K562 (cell line): ENCODE results near the gene SIRT3. TPM values are rescaled to one million over a fixed set of nuclear protein-coding genes. Genes with fewer than 3 reads are reported as not detected.

Source experiments
- BMI1 ChIP-seq: fragments of 150-350 bp; IDR thresholded peaks from 2 replicates; pipeline ENCODE4 v1.6.1; 2014; ENCODE audit warnings: low read length
- RBBP5 ChIP-seq: fragments of 200-600 bp; sonication (generic); IDR thresholded peaks from 2 replicates; pipeline ENCODE4 v1.6.1; 2012; ENCODE audit warnings: borderline replicate concordance, mild to moderate bottlenecking, low read length, control low read depth, inconsistent platforms; ENCODE audit not compliant: insufficient read depth, poor library complexity, severe bottlenecking
- SIN3B ChIP-seq: fragments of 450-650 bp; IDR thresholded peaks from 2 replicates; pipeline ENCODE4 v1.6.1; 2017; ENCODE audit warnings: low read depth, mild to moderate bottlenecking, moderate library complexity
- STAT5A ChIP-seq: IDR thresholded peaks from 2 replicates; pipeline ENCODE4 v1.6.1; 2012; ENCODE audit warnings: low read length, inconsistent platforms, borderline replicate concordance
- ZFP1 ChIP-seq: fragments of 450-650 bp; formaldehyde crosslinking; IDR thresholded peaks from 2 replicates; pipeline ENCODE4 v1.4.0; 2020; ENCODE audit warnings: mild to moderate bottlenecking, mixed read lengths
- ZNF121 ChIP-seq: sonication (generic); formaldehyde crosslinking; conservative IDR thresholded peaks from 2 replicates; pipeline ENCODE4 v1.8.0; 2022; ENCODE audit warnings: missing genetic modification reagents
- ZNF133 ChIP-seq: fragments of 250-450 bp; sonication (Bioruptor Pico); IDR thresholded peaks from 2 replicates; pipeline ENCODE4 v1.4.0; 2020; ENCODE audit warnings: mild to moderate bottlenecking
- ZNF274 ChIP-seq: IDR thresholded peaks from 2 replicates; pipeline ENCODE4 v1.6.1; 2011; ENCODE audit warnings: low read depth, mild to moderate bottlenecking, low read length, moderate library complexity, borderline replicate concordance
- ZNF347 ChIP-seq: fragments of 450-650 bp; formaldehyde crosslinking; IDR thresholded peaks from 2 replicates; pipeline ENCODE4 v1.4.0; 2020; ENCODE audit warnings: low read depth, mild to moderate bottlenecking, moderate library complexity
- polyA plus RNA-seq, 8 experiments: library from polyadenylated mRNA; depleted of rRNA in 4 of 8; stranded (reverse) in 5 of 8; unstranded in 3 of 8; fragments of >200 nt; fragmentation: Nextera tagmentation in 2 of 8; fragmentation: Illumina TruSeq in 1 of 8; extraction: Ambion mirVana in 2 of 8; extraction: Trizol in 1 of 8; gene quantifications; 2 replicates each; pipeline versions ENCODE4 v1.2.1 to v1.2.3, GENCODE V29; 2011 to 2014; ENCODE audit warnings: inconsistent platforms in 1 of 8, missing spikeins in 1 of 8
- total RNA-seq, 7 experiments: library from RNA; depleted of rRNA in 6 of 7; stranded (reverse); fragments of >200 nt in 6 of 7; fragmentation: Illumina TruSeq in 2 of 7; extraction: Trizol in 2 of 7; gene quantifications; 2 replicates each; pipeline versions ENCODE4 v1.2.1 to v1.2.3, GENCODE V29; 2011 to 2021; ENCODE audit warnings: low replicate concordance in 1 of 7
- TF ChIP-seq, protein P1 (sequence below): sonication (generic); formaldehyde crosslinking; IDR thresholded peaks from 2 replicates; pipeline ENCODE4 v1.8.1; 2023; ENCODE audit warnings: mild to moderate bottlenecking, missing genetic modification reagents
- TF ChIP-seq, protein P2 (sequence below): fragments of 450-650 bp; IDR thresholded peaks from 2 replicates; pipeline ENCODE4 v1.6.1; 2017; ENCODE audit warnings: mild to moderate bottlenecking, moderate library complexity
- TF ChIP-seq, protein P3 (sequence below): fragments of 450-650 bp; formaldehyde crosslinking; IDR thresholded peaks from 2 replicates; pipeline ENCODE4 v1.4.0; 2020; ENCODE audit warnings: mild to moderate bottlenecking, moderate library complexity
- TF ChIP-seq, protein P4 (sequence below): sonication (generic); formaldehyde crosslinking; IDR thresholded peaks from 2 replicates; pipeline ENCODE4 v1.9.0; 2022; ENCODE audit warnings: mild to moderate bottlenecking, missing genetic modification reagents
- TF ChIP-seq, protein P5 (sequence below): sonication (generic); formaldehyde crosslinking; IDR thresholded peaks from 2 replicates; pipeline ENCODE4 v1.8.0; 2023; ENCODE audit warnings: mild to moderate bottlenecking, missing genetic modification reagents
- TF ChIP-seq, protein P6 (sequence below), 3 experiments: fragments of 200-800 bp in 1 of 3; sonication (Bioruptor generic) in 1 of 3; sonication (generic) in 1 of 3; formaldehyde crosslinking in 1 of 3; IDR thresholded peaks; 2 replicates each; pipeline versions ENCODE4 v1.6.1 to v1.8.0; 2016 to 2022; ENCODE audit warnings: mild to moderate bottlenecking in 2 of 3, missing compliant biosample characterization in 2 of 3, missing genetic modification characterization in 2 of 3, missing genetic modification reagents in 1 of 3

The SIRT3 gene
- total and polyA plus RNA-seq, 9 of the 15 experiments (the other 6 are each of a cell fraction or from before 2014, with no cell fraction given), result 1.9 to 27.5 (median 14.5) TPM

DNA sequence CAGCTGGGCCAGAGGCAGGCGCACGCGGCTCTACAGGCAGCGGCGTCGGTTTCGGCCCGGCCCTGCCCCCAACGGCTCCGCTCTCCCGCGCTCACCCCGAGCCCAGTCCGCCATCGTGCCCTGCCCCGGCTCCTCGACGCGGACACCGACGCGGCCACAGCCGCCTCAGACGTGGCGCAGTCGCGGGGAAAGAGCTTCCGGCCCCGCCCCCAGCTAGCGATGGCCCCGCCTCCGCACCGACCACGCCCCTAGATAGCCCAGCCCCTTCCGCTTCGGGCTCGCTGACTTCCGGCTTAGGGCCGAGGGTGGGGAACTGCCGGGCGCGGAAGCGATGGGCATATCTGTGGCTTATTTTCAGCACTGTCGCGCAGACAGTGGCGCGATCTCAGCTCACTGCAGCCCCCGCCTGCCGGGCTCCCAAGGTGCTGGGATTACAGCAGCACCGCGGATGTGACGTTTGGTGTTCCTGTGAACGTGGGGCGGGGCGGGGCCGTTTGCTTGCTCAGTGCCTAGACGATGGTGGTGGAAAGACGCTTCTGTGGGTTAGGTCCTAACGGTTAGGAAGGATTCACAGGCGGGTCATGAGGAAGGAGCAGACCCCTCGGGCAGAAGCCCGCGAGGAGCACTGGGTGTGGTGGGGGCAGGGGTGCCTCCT lies 28.8 kb downstream of the SIRT3 start, which contains the start of the genes BET1L and RIC8A (continued):
- TF ChIP-seq, protein P1, sequence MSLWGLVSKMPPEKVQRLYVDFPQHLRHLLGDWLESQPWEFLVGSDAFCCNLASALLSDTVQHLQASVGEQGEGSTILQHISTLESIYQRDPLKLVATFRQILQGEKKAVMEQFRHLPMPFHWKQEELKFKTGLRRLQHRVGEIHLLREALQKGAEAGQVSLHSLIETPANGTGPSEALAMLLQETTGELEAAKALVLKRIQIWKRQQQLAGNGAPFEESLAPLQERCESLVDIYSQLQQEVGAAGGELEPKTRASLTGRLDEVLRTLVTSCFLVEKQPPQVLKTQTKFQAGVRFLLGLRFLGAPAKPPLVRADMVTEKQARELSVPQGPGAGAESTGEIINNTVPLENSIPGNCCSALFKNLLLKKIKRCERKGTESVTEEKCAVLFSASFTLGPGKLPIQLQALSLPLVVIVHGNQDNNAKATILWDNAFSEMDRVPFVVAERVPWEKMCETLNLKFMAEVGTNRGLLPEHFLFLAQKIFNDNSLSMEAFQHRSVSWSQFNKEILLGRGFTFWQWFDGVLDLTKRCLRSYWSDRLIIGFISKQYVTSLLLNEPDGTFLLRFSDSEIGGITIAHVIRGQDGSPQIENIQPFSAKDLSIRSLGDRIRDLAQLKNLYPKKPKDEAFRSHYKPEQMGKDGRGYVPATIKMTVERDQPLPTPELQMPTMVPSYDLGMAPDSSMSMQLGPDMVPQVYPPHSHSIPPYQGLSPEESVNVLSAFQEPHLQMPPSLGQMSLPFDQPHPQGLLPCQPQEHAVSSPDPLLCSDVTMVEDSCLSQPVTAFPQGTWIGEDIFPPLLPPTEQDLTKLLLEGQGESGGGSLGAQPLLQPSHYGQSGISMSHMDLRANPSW (CRISPR knock-in tag), result no peak
- no peak for TF ChIP-seq BMI1
- TF ChIP-seq, protein P2, sequence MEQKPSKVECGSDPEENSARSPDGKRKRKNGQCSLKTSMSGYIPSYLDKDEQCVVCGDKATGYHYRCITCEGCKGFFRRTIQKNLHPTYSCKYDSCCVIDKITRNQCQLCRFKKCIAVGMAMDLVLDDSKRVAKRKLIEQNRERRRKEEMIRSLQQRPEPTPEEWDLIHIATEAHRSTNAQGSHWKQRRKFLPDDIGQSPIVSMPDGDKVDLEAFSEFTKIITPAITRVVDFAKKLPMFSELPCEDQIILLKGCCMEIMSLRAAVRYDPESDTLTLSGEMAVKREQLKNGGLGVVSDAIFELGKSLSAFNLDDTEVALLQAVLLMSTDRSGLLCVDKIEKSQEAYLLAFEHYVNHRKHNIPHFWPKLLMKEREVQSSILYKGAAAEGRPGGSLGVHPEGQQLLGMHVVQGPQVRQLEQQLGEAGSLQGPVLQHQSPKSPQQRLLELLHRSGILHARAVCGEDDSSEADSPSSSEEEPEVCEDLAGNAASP, result no peak
- no peak for TF ChIP-seq ZFP1 (CRISPR knock-in tag)
- TF ChIP-seq RBBP5, result peak; percentile 21
- TF ChIP-seq, protein P3, sequence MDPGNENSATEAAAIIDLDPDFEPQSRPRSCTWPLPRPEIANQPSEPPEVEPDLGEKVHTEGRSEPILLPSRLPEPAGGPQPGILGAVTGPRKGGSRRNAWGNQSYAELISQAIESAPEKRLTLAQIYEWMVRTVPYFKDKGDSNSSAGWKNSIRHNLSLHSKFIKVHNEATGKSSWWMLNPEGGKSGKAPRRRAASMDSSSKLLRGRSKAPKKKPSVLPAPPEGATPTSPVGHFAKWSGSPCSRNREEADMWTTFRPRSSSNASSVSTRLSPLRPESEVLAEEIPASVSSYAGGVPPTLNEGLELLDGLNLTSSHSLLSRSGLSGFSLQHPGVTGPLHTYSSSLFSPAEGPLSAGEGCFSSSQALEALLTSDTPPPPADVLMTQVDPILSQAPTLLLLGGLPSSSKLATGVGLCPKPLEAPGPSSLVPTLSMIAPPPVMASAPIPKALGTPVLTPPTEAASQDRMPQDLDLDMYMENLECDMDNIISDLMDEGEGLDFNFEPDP (CRISPR knock-in tag), result no peak; the same call in 1 of the 2 replicates
- TF ChIP-seq ZNF274, result no peak
- TF ChIP-seq SIN3B, result no peak
- no peak for TF ChIP-seq STAT5A
- no peak for TF ChIP-seq ZNF347 (CRISPR knock-in tag)
- TF ChIP-seq, protein P4, sequence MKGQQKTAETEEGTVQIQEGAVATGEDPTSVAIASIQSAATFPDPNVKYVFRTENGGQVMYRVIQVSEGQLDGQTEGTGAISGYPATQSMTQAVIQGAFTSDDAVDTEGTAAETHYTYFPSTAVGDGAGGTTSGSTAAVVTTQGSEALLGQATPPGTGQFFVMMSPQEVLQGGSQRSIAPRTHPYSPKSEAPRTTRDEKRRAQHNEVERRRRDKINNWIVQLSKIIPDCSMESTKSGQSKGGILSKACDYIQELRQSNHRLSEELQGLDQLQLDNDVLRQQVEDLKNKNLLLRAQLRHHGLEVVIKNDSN (CRISPR knock-in tag), result no peak
- TF ChIP-seq, protein P5, sequence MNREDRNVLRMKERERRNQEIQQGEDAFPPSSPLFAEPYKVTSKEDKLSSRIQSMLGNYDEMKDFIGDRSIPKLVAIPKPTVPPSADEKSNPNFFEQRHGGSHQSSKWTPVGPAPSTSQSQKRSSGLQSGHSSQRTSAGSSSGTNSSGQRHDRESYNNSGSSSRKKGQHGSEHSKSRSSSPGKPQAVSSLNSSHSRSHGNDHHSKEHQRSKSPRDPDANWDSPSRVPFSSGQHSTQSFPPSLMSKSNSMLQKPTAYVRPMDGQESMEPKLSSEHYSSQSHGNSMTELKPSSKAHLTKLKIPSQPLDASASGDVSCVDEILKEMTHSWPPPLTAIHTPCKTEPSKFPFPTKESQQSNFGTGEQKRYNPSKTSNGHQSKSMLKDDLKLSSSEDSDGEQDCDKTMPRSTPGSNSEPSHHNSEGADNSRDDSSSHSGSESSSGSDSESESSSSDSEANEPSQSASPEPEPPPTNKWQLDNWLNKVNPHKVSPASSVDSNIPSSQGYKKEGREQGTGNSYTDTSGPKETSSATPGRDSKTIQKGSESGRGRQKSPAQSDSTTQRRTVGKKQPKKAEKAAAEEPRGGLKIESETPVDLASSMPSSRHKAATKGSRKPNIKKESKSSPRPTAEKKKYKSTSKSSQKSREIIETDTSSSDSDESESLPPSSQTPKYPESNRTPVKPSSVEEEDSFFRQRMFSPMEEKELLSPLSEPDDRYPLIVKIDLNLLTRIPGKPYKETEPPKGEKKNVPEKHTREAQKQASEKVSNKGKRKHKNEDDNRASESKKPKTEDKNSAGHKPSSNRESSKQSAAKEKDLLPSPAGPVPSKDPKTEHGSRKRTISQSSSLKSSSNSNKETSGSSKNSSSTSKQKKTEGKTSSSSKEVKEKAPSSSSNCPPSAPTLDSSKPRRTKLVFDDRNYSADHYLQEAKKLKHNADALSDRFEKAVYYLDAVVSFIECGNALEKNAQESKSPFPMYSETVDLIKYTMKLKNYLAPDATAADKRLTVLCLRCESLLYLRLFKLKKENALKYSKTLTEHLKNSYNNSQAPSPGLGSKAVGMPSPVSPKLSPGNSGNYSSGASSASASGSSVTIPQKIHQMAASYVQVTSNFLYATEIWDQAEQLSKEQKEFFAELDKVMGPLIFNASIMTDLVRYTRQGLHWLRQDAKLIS (CRISPR knock-in tag), result peak; percentile 83
- no peak for TF ChIP-seq ZNF133 (CRISPR knock-in tag)
- TF ChIP-seq ZNF121 (CRISPR knock-in tag), result no peak
- TF ChIP-seq, protein P6, sequence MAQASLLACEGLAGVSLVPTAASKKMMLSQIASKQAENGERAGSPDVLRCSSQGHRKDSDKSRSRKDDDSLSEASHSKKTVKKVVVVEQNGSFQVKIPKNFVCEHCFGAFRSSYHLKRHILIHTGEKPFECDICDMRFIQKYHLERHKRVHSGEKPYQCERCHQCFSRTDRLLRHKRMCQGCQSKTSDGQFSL (CRISPR knock-in tag; IDR thresholded peaks at IDR 0.05), result no peak
- TF ChIP-seq, protein P6 (tag; IDR thresholded peaks at IDR 0.05), result no peak
